ENCODE results near the gene TWF2.

- TF ChIP-seq EZH2 (IDR thresholded peaks at IDR 0.05; ENCODE audit: borderline replicate concordance, insufficient read depth, low read length, poor library complexity, severe bottlenecking) (no peak), POLR2AphosphoS5 (IDR thresholded peaks at IDR 0.05) (no peak), RAD21 (conservative IDR thresholded peaks at IDR 0.05) (no peak), CTCF (IDR thresholded peaks at IDR 0.05; ENCODE audit: poor library complexity, severe bottlenecking) (no peak), EP300 (conservative IDR thresholded peaks at IDR 0.05; ENCODE audit: poor library complexity, severe bottlenecking) (no peak), TAF1 (IDR thresholded peaks at IDR 0.05; ENCODE audit: low read depth) (no peak)
These were observed 22.2 kb downstream of the TWF2 start for GRCh38 chr3:52216585-52217408.

All from neural cell (in vitro differentiated cells).